B cell (primary cell): Measurements from ENCODE around the gene SOX9. TPM values are rescaled to one million over a fixed set of nuclear protein-coding genes. Genes with fewer than 3 reads are reported as not detected.

Experiments
- ATAC-seq: fragments of 200-7000 bp; cut with Tn5 transposase; one replicate; pipeline ENCODE4 v1.10.0; 2021; ENCODE audit warnings: low read depth, mild to moderate bottlenecking, moderate number of reproducible peaks, moderate library complexity
- CTCF ChIA-PET: fragments of 350-600 bp; sonication (Branson Sonifier 250); formaldehyde crosslinking; loops from one replicate; lab custom pipeline; 2021; ENCODE audit warnings: antibody characterized with exemption, inconsistent platforms; lab: Charles Lee
- POLR2A ChIA-PET: fragments of 350-600 bp; sonication (Branson Sonifier 250); formaldehyde crosslinking; loops from one replicate; lab custom pipeline; 2021; ENCODE audit warnings: antibody characterized with exemption; lab: Charles Lee
- DNase-seq: peaks from one replicate; pipeline ENCODE4 v3.0.0; 2013
- H2AFZ ChIP-seq: 2 replicates; pipeline ENCODE4 v1.6.1; 2012; ENCODE audit warnings: mild to moderate bottlenecking, low read depth, low read length; ENCODE audit not compliant: insufficient read depth, poor library complexity, severe bottlenecking
- H3K27ac ChIP-seq, 2 donors: 1 replicate in 1 of 2; 2 replicates in 1 of 2; pipeline ENCODE4 v1.5.1; 2012 to 2013; ENCODE audit warnings: low read length in 2 of 2, mild to moderate bottlenecking in 2 of 2, moderate library complexity in 1 of 2
- H3K27me3 ChIP-seq, 4 experiments: fragments of 200-600 bp in 1 of 4; sonication (generic) in 1 of 4; replicated peaks in 1 of 4; 1 replicate in 2 of 4; 2 replicates in 2 of 4; pipeline versions ENCODE4 v1.6.1 to v1.7.0; 2013 to 2016; ENCODE audit warnings: low read length in 3 of 4, mild to moderate bottlenecking in 2 of 4, mixed read lengths in 1 of 4, moderate library complexity in 1 of 4; ENCODE audit not compliant: insufficient read depth in 4 of 4, control insufficient read depth in 3 of 4; ENCODE audit errors: control extremely low read depth in 1 of 4
- H3K36me3 ChIP-seq, 2 experiments: replicated peaks in 1 of 2; 1 replicate in 1 of 2; 2 replicates in 1 of 2; pipeline versions ENCODE4 v1.6.1 to v1.7.1; 2013; ENCODE audit warnings: low read length in 1 of 2; ENCODE audit not compliant: insufficient read depth in 2 of 2, control insufficient read depth in 1 of 2; ENCODE audit errors: control extremely low read depth in 1 of 2, extremely low read depth in 1 of 2
- H3K4me1 ChIP-seq, 2 donors: fragments of 200-600 bp in 1 of 2; sonication (generic) in 1 of 2; 1 replicate in 1 of 2; 2 replicates in 1 of 2; pipeline versions ENCODE4 v1.5.1 to v1.6.1; 2013 to 2017; ENCODE audit warnings: low read length in 2 of 2; ENCODE audit not compliant: control insufficient read depth in 2 of 2, insufficient read depth in 2 of 2
- H3K4me2 ChIP-seq: replicated peaks from 2 replicates; pipeline ENCODE3; 2012; ENCODE audit warnings: mild to moderate bottlenecking, low read depth, low read length; ENCODE audit not compliant: poor library complexity, severe bottlenecking
- H3K4me3 ChIP-seq, 5 experiments: fragments of 200-600 bp in 1 of 5; sonication (generic) in 1 of 5; 1 replicate in 3 of 5; 2 replicates in 2 of 5; pipeline versions ENCODE4 v1.5.1 to v1.7.0; 2011 to 2016; ENCODE audit warnings: low read length in 4 of 5, mild to moderate bottlenecking in 4 of 5, low read depth in 2 of 5, control low read depth in 1 of 5, moderate library complexity in 1 of 5; ENCODE audit not compliant: insufficient read depth in 1 of 5; ENCODE audit errors: control extremely low read depth in 1 of 5, extremely low read depth in 1 of 5
- H3K79me2 ChIP-seq: fragments of 200-600 bp; sonication (generic); one replicate; pipeline ENCODE4 v1.6.0; 2016; ENCODE audit warnings: low read length; ENCODE audit not compliant: control insufficient read depth, insufficient read depth
- H3K9ac ChIP-seq: fragments of 200-600 bp; sonication (generic); 2 replicates; pipeline ENCODE4 v1.6.1; 2017; ENCODE audit warnings: mild to moderate bottlenecking, low read length, moderate library complexity
- H3K9me3 ChIP-seq, 3 donors: one replicate each; pipeline versions ENCODE4 v1.6.1 to v1.7.1; 2013; ENCODE audit warnings: low read length in 2 of 3; ENCODE audit not compliant: control insufficient read depth in 2 of 3, insufficient read depth in 1 of 3; ENCODE audit errors: control extremely low read depth in 1 of 3
- H4K20me1 ChIP-seq: 2 replicates; pipeline ENCODE4 v1.6.0; 2012; ENCODE audit warnings: mild to moderate bottlenecking, low read length; ENCODE audit not compliant: insufficient read depth, control insufficient read depth, poor library complexity, severe bottlenecking
- H3K27ac Mint-ChIP-seq: one replicate; pipeline ENCODE4 v1.8.0; 2021; ENCODE audit warnings: mixed read lengths
- H3K27me3 Mint-ChIP-seq: one replicate; pipeline ENCODE4 v1.8.0; 2021; ENCODE audit warnings: mixed read lengths
- H3K4me1 Mint-ChIP-seq: one replicate; pipeline ENCODE4 v1.8.0; 2021; ENCODE audit warnings: mixed read lengths
- H3K4me3 Mint-ChIP-seq: one replicate; pipeline ENCODE4 v1.8.0; 2021; ENCODE audit warnings: mixed read lengths
- H3K9me3 Mint-ChIP-seq: one replicate; pipeline ENCODE4 v1.8.0; 2022; ENCODE audit warnings: mixed read lengths; ENCODE audit not compliant: insufficient read depth
- CTCF ChIP-seq: fragments of 200-600 bp; IDR thresholded peaks from one replicate; pipeline ENCODE4 v1.8.0; 2022; ENCODE audit warnings: antibody characterized with exemption, mild to moderate bottlenecking
- EZH2 ChIP-seq: IDR thresholded peaks from 2 replicates; pipeline ENCODE4 v1.6.1; 2012; ENCODE audit warnings: borderline replicate concordance, low read depth, mild to moderate bottlenecking, moderate library complexity, low read length; ENCODE audit not compliant: insufficient read depth, poor library complexity, severe bottlenecking
- WGBS: methylation state at CpG from one replicate; pipeline ENCODE4 v1.1.5; 2013; ENCODE audit warnings: missing lambda C conversion rate; ENCODE audit not compliant: insufficient coverage; 5-methylcytosine and 5-hydroxymethylcytosine counted together
- intact Hi-C: fragments of 100-400 bp; cut with micrococcal nuclease; formaldehyde crosslinking; loops from one replicate; pipeline ENCODE4 v1.10.0; 2022
- polyA plus RNA-seq: library from polyadenylated mRNA; depleted of rRNA; stranded (reverse); fragments of >200 nt; gene quantifications from 2 replicates; pipeline ENCODE4 v1.2.3, GENCODE V29; 2012
- total RNA-seq, 2 donors: library from RNA; stranded (reverse); fragments of 120-200 nt in 1 of 2; gene quantifications; 1 replicate in 1 of 2; 2 replicates in 1 of 2; pipeline versions ENCODE4 v1.2.3 to v1.2.4, GENCODE V29; 2013 to 2022

SOX9 gene
- total and polyA plus RNA-seq, 2 donors (not counting 1 experiment from before 2014, with no cell fraction given), result 0.03 TPM; not detected in 1

DNA sequence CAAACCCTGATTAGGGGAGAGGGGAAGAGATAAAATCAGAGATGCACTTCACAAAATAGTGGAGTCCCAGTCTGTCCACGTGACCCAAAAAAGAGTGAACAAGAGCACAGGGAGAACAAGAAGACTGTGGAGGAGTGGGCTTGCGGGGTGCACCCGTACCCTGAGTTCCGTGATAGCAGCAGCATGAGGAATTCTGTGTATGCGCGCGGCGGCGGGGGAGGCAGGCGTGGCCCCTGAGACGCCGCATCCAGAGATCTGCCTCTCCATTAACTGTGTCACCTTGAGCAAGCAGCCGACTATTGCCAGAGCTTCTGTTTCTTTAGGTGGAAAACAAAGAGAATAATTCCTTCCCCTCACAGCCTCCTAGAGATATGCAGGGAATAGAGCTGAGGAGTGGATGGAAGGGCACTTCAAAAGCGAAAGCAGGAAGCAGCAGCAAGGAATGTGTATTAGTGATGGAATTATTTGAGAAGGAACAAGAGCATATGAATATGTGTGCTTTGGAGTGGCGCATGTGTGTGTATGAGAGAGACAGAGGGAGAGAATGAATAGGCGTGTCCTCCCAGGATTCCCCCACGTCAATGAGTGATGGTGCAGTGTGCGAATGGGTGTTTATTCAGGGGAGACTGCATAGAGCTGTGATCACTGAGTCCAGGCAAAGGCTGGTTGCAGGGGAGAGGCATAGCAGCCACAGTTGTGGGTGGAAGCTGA is 10.4 kb upstream of the SOX9 start:
- H3K27ac ChIP-seq, result no peak overlapping the region
- no peak for DNase-seq
- Mint-ChIP-seq H3K4me3 (no peak overlapping the region), H3K9me3 (peaks cover 2% of the 10 kb centered on the region), H3K4me1 (peaks cover 2% of the 10 kb centered on the region), H3K27me3 (peaks cover 23% of the 10 kb centered on the region), H3K27ac (no peak overlapping the region)
- peaks cover 0 to 5% (median 0%) of the 10 kb centered on the region in 3 donors for H3K9me3 ChIP-seq
- no peaks in the 10 kb centered on the region for H4K20me1 ChIP-seq
- ChIA-PET POLR2A (no interaction called here), CTCF (no interaction called here)
- H3K27me3 ChIP-seq, result peaks cover 0 to 8% (median 4%) of the 10 kb centered on the region in 4 experiments
- no peaks in the 10 kb centered on the region for H3K79me2 ChIP-seq
- no peak overlapping the region for H3K9ac ChIP-seq
- H3K4me2 ChIP-seq, result no peak overlapping the region
- no peaks in the 10 kb centered on the region for H3K4me1 ChIP-seq
- no peak for TF ChIP-seq EZH2
- no peak for ATAC-seq
- no peak overlapping the region for H2AFZ ChIP-seq
- H3K36me3 ChIP-seq, result no peaks in the 10 kb centered on the region
- 79% methylated on average over 16 of the region's 18 CpGs for WGBS
- H3K4me3 ChIP-seq, result no peak overlapping the region
- intact Hi-C loops, result no loop called here

DNA sequence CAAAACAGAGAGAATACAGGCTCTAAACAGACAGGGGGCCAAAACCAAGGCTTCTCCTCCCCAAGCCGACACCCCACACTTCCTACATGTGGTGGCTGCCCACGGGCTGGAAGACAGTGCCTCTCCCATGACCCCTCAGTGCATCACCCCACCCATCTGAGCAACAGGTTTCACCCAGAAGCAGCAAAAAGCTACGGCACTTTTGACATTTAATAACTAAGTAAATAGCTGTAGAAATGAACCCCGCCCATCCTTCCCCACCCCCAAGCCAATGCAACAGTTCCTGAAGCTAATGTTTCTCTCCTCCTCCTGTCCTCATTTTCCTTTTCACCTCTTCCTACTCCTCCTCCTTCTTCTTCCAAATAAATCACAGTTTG is 9.9 kb upstream of the SOX9 start:
- no peak overlapping the region for H3K27ac Mint-ChIP-seq
- H3K4me1 Mint-ChIP-seq, result peaks cover 3% of the 10 kb centered on the region
- H3K36me3 ChIP-seq, result no peaks in the 10 kb centered on the region
- no peak overlapping the region for H3K4me2 ChIP-seq
- H3K27me3 ChIP-seq, result peaks cover 0 to 10% (median 7%) of the 10 kb centered on the region in 4 experiments
- no peaks in the 10 kb centered on the region for H3K79me2 ChIP-seq
- peaks cover 2% of the 10 kb centered on the region for H3K9me3 Mint-ChIP-seq
- no peak overlapping the region for H3K9ac ChIP-seq
- peaks cover 0 to 10% (median 0%) of the 10 kb centered on the region in 3 donors for H3K9me3 ChIP-seq
- CTCF ChIA-PET, result no interaction called here
- H3K4me1 ChIP-seq, result no peaks in the 10 kb centered on the region
- no peak for DNase-seq
- no peak overlapping the region for H3K27ac ChIP-seq
- H3K4me3 Mint-ChIP-seq, result no peak overlapping the region
- peaks cover 25% of the 10 kb centered on the region for H3K27me3 Mint-ChIP-seq
- ATAC-seq, result no peak
- no peaks in the 10 kb centered on the region for H4K20me1 ChIP-seq
- H3K4me3 ChIP-seq, result no peak overlapping the region
- 64% methylated on average over 2 of the region's 4 CpGs for WGBS
- POLR2A ChIA-PET, result no interaction called here
- no peak for TF ChIP-seq EZH2
- no peak for TF ChIP-seq CTCF
- H2AFZ ChIP-seq, result no peak overlapping the region
- intact Hi-C loops, result no loop called here
